ENCODE results near the gene SESN1.

GRCh38 chr6:108968325-108969316 lies 126.0 kb downstream of the SESN1 start:
- no peak for TF ChIP-seq CTCF (IDR thresholded peaks at IDR 0.05)
- no peak for TF ChIP-seq POLR2A (IDR thresholded peaks at IDR 0.05)

Data from right lobe of liver (tissue), 4 donors.